HG03095 (cell line): Measurements from ENCODE around the gene SNTB2.

Experiments used
- ATAC-seq: cut with Tn5 transposase; IDR thresholded peaks from one replicate; pipeline ENCODE4 v1.9.1; 2021; ENCODE audit warnings: moderate library complexity; ENCODE audit not compliant: unreplicated experiment

The SNTB2 gene

GRCh38 chr16:69338557-69339288, 151.8 kb downstream of the SNTB2 start:
- ATAC-seq = no peak

- ATAC-seq = peak; percentile 81
These were observed 152.5 kb downstream of the SNTB2 start, which contains the start of the genes COG8 and NIP7 for GRCh38 chr16:69339289-69340094. Gene COG8, minus strand, starts transcription at chr16:69339564. Its CDS starts 12 bp downstream, at chr16:69339552. Gene NIP7, plus strand, starts transcription at chr16:69339772. Its CDS starts 58 bp downstream, at chr16:69339830.

GRCh38 chr16:69340095-69340644, 153.2 kb downstream of the SNTB2 start:
- ATAC-seq = no peak

- no peak for ATAC-seq
These were observed 157.2 kb downstream of the SNTB2 start for GRCh38 chr16:69344171-69344570.

- no peak for ATAC-seq
These were observed 159.0 kb downstream of the SNTB2 start for GRCh38 chr16:69345923-69346322.

GRCh38 chr16:69346683-69347082, 159.7 kb downstream of the SNTB2 start:
- ATAC-seq = no peak

- ATAC-seq = no peak
These were observed 161.3 kb downstream of the SNTB2 start for GRCh38 chr16:69348222-69348621.

GRCh38 chr16:69349536-69349935, 162.6 kb downstream of the SNTB2 start:
- ATAC-seq = no peak

GRCh38 chr16:69350536-69351133, 163.7 kb downstream of the SNTB2 start:
- no peak for ATAC-seq

- ATAC-seq = no peak
These were observed 164.5 kb downstream of the SNTB2 start, which contains the start of gene TMED6 for GRCh38 chr16:69351309-69352027. Gene TMED6, minus strand, starts transcription at chr16:69351786. Its CDS starts 33 bp downstream, at chr16:69351753.
